ENCODE data around the gene NLGN1. TPM values are rescaled to one million over a fixed set of nuclear protein-coding genes. Genes with fewer than 3 reads are reported as not detected.

The NLGN1 gene
- total RNA-seq, 1 experiment from 2014 or later: 0.85 TPM

DNA sequence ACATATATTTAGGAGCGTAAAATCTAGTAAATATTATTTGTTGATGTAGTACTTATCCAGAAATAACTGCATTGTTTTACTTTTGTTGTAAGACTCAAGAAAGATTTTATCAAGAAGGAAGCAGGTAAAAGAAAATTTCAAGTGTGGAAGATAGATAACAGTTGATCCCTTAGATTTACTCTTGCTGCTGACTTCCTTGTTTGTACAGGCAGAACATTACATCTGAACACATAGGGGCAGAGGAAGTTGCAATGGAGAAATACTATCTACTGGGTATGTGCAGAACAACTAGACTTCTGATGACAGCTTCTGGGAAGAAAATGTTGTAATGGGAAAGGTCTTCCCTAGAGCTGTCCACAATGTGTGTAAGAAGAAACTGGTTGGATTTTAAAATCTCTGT is 350.6 kb downstream of the NLGN1 start:
- intact Hi-C loops (cut with micrococcal nuclease; ENCODE audit: unreplicated experiment) (no loop called here), in situ Hi-C loops (cut with HindIII; ENCODE audit: low pct_unique_long_range_greater_than_20kb, low sequenced_read_pairs) (no loop called here)
- H3K27me3 ChIP-seq (ENCODE audit: control insufficient read depth, insufficient read depth, low read length): no peaks in the 10 kb centered on the region
- no peak overlapping the region for H3K27ac ChIP-seq (ENCODE audit: low read length)
- no peaks in the 10 kb centered on the region for H3K9me3 ChIP-seq (ENCODE audit: control insufficient read depth, insufficient read depth, low read depth, low read length)
- no peaks in the 10 kb centered on the region for H3K4me1 ChIP-seq (ENCODE audit: control insufficient read depth, insufficient read depth, low read length)
- CTCF ChIA-PET: no interaction called here
- DNase-seq (ENCODE audit: low read depth, low spot score): no peak
- ATAC-seq: no peak
- POLR2A ChIA-PET: no interaction called here
- TF ChIP-seq, protein P1, sequence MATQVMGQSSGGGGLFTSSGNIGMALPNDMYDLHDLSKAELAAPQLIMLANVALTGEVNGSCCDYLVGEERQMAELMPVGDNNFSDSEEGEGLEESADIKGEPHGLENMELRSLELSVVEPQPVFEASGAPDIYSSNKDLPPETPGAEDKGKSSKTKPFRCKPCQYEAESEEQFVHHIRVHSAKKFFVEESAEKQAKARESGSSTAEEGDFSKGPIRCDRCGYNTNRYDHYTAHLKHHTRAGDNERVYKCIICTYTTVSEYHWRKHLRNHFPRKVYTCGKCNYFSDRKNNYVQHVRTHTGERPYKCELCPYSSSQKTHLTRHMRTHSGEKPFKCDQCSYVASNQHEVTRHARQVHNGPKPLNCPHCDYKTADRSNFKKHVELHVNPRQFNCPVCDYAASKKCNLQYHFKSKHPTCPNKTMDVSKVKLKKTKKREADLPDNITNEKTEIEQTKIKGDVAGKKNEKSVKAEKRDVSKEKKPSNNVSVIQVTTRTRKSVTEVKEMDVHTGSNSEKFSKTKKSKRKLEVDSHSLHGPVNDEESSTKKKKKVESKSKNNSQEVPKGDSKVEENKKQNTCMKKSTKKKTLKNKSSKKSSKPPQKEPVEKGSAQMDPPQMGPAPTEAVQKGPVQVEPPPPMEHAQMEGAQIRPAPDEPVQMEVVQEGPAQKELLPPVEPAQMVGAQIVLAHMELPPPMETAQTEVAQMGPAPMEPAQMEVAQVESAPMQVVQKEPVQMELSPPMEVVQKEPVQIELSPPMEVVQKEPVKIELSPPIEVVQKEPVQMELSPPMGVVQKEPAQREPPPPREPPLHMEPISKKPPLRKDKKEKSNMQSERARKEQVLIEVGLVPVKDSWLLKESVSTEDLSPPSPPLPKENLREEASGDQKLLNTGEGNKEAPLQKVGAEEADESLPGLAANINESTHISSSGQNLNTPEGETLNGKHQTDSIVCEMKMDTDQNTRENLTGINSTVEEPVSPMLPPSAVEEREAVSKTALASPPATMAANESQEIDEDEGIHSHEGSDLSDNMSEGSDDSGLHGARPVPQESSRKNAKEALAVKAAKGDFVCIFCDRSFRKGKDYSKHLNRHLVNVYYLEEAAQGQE (IDR thresholded peaks at IDR 0.05; ENCODE audit: insufficient read depth in 1 of 2, low read depth in 2 of 2, low read length in 1 of 2): no peak
- TF ChIP-seq, protein P2, sequence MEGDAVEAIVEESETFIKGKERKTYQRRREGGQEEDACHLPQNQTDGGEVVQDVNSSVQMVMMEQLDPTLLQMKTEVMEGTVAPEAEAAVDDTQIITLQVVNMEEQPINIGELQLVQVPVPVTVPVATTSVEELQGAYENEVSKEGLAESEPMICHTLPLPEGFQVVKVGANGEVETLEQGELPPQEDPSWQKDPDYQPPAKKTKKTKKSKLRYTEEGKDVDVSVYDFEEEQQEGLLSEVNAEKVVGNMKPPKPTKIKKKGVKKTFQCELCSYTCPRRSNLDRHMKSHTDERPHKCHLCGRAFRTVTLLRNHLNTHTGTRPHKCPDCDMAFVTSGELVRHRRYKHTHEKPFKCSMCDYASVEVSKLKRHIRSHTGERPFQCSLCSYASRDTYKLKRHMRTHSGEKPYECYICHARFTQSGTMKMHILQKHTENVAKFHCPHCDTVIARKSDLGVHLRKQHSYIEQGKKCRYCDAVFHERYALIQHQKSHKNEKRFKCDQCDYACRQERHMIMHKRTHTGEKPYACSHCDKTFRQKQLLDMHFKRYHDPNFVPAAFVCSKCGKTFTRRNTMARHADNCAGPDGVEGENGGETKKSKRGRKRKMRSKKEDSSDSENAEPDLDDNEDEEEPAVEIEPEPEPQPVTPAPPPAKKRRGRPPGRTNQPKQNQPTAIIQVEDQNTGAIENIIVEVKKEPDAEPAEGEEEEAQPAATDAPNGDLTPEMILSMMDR (IDR thresholded peaks at IDR 0.05): no peak
- TF ChIP-seq SIN3A (IDR thresholded peaks at IDR 0.05; ENCODE audit: borderline replicate concordance, insufficient read depth, low read depth, low read length) (no peak), POLR2AphosphoS5 (IDR thresholded peaks at IDR 0.05; ENCODE audit: low read depth, low read length) (no peak), TCF7L2 (IDR thresholded peaks at IDR 0.05; ENCODE audit: low read depth, low read length) (no peak)
- BruUV-seq (replicated peaks): no TSS peak
- no peaks in the 10 kb centered on the region for H3K36me3 ChIP-seq (ENCODE audit: control insufficient read depth, insufficient read depth, low read length)
- H3K4me3 ChIP-seq (ENCODE audit: low read depth in 2 of 2, low read length in 2 of 2): no peak overlapping the region

DNA sequence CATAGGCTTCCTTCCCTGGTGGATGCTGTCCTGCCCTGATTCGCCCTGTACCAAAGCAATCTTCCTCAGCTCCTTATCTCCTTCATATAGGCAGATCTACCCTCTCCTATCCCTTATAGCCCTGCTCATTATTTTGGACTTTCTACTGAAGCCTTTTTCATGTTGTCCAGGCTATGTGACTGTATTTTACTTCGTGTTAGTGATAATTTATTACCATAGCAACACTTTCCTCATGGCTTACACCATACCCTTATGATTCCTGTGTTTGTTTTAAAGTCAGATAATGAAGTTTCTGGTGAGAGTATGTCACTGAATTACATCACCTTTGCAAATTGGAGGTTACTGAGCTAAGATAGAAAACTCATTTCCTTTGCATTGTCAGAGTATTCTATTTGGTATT is 352.6 kb downstream of the NLGN1 start:
- DNase-seq (ENCODE audit: low read depth, low spot score) (no peak), ATAC-seq (no peak)
- CTCF ChIA-PET: no interaction called here
- Histone ChIP-seq H3K4me3 (ENCODE audit: low read depth in 2 of 2, low read length in 2 of 2) (no peak overlapping the region), H3K4me1 (ENCODE audit: control insufficient read depth, insufficient read depth, low read length) (no peaks in the 10 kb centered on the region), H3K27ac (ENCODE audit: low read length) (no peak overlapping the region), H3K9me3 (ENCODE audit: control insufficient read depth, insufficient read depth, low read depth, low read length) (no peaks in the 10 kb centered on the region), H3K27me3 (ENCODE audit: control insufficient read depth, insufficient read depth, low read length) (no peaks in the 10 kb centered on the region), H3K36me3 (ENCODE audit: control insufficient read depth, insufficient read depth, low read length) (no peaks in the 10 kb centered on the region)
- in situ Hi-C loops (cut with HindIII; ENCODE audit: low pct_unique_long_range_greater_than_20kb, low sequenced_read_pairs) (no loop called here), intact Hi-C loops (cut with micrococcal nuclease; ENCODE audit: unreplicated experiment) (no loop called here)
- POLR2A ChIA-PET: no interaction called here
- TF ChIP-seq, protein P2 (IDR thresholded peaks at IDR 0.05): no peak
- TF ChIP-seq SIN3A (IDR thresholded peaks at IDR 0.05; ENCODE audit: borderline replicate concordance, insufficient read depth, low read depth, low read length) (no peak), POLR2AphosphoS5 (IDR thresholded peaks at IDR 0.05; ENCODE audit: low read depth, low read length) (no peak), TCF7L2 (IDR thresholded peaks at IDR 0.05; ENCODE audit: low read depth, low read length) (no peak)
- TF ChIP-seq, protein P1 (IDR thresholded peaks at IDR 0.05; ENCODE audit: insufficient read depth in 1 of 2, low read depth in 2 of 2, low read length in 1 of 2): no peak
- BruUV-seq (replicated peaks): no TSS peak

Data from Panc1 (cell line).